ENCODE results near the gene VPS13C.
A peak's percentile ranks its signal among the peaks of the same experiment; 100 is the strongest.
"Not testable (repeated sequence)": the region's sequence is repeated elsewhere in the genome, so short reads cannot be mapped to it uniquely, and the experiment has no call there.

Gene VPS13C

DNA sequence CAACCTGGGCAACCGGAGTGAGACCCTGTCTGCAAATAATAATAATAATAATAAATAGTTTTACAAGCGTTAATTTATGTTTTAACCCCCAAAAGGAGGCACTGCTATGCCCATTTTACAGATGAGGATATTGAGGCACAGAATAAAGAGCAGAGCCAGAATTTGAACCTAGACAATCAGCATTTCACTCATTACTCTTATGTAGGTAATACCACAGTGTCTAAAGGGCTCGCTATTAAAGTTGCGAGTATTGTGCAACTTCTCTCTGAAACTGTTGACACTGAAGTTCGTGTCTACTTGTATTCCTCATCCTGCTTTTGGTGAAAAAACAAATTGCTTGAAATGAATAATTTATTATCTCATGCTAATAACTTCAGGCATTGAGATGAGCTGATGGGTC, 9.3 kb upstream of the VPS13C start:
- no peak for DNase-seq (ENCODE audit: low spot score)

GRCh38 chr15:62068810-62069167, 8.5 kb upstream of the VPS13C start:
- DNase-seq (ENCODE audit: low spot score), result no peak

DNA sequence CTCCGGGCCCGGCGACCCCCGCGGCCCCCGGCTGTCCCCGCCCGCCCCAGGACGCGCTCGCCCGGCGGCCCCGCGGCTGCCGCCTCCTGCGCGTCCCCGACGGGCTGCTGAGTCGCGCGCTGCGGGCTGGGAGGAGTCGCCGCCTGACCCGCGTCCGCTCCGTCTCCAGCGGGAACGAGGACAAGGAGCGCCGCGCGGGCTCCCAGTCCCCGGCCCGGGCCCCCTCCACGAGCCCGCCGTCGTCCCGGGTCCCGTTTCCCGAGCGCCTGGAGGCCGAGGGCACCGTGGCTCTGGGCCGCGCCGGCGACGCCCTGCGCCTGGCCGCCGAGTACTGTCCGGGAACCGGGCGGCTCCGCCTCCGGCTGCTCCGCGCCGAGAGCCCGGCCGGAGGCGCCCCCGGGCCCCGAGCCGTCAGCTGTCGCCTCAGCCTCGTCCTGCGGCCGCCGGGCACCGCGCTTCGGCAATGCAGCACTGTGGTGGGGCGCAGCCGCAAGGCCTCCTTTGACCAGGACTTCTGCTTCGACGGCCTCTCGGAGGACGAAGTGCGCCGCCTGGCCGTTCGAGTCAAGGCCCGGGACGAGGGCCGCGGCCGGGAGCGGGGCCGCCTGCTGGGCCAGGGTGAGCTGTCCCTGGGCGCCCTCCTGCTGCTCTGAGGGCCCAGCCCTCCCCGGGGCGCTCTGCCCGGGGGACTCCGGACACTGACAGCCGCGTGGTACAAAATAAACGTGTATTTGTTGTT, 8.0 kb upstream of the VPS13C start:
- no peak for DNase-seq (ENCODE audit: low spot score)

DNA sequence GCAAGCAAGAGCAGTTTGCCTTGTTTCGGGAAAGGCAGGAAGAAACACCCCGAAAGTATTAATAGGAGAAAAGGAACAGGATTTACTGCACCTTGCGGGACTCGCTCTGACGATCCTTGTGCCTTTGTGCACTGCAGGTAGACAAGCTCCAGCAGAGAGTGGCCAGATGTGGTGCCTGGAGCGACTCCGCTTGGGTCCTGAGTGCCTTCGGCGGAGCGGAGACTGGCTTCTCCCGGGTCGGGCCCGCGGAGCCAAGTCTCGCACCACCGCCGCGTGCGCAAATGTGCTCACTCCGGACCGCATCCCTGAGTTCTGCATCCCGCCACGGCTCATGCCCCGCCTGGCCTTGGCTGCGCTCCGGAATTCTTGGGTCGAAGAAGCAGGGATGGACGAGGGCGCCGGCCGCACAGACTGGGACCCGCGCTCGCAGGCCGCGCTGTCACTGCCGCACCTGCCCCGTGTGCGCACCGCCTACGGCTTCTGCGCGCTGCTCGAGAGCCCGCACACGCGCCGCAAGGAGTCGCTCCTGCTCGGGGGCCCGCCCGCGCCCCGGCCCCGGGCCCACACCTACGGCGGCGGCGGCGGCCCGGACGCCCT, 7.3 kb upstream of the VPS13C start:
- DNase-seq (ENCODE audit: low spot score), result no peak

GRCh38 chr15:62066663-62067447, 6.6 kb upstream of the VPS13C start, which contains the start of gene C2CD4A:
Gene C2CD4A, plus strand, starts transcription at chr15:62066977. Its CDS starts 637 bp downstream, at chr15:62067614.
- no peak for DNase-seq (ENCODE audit: low spot score)

- DNase-seq (ENCODE audit: low spot score), result no peak
Observed at GRCh38 chr15:62063825-62064635, 3.8 kb upstream of the VPS13C start.

GRCh38 chr15:62060896-62061280, 641 bp upstream of the VPS13C start:
- DNase-seq (ENCODE audit: low spot score), result no peak

- DNase-seq (ENCODE audit: low spot score), result peak; percentile 96
Observed at GRCh38 chr15:62059816-62060112, 483 bp downstream of the VPS13C start.

DNA sequence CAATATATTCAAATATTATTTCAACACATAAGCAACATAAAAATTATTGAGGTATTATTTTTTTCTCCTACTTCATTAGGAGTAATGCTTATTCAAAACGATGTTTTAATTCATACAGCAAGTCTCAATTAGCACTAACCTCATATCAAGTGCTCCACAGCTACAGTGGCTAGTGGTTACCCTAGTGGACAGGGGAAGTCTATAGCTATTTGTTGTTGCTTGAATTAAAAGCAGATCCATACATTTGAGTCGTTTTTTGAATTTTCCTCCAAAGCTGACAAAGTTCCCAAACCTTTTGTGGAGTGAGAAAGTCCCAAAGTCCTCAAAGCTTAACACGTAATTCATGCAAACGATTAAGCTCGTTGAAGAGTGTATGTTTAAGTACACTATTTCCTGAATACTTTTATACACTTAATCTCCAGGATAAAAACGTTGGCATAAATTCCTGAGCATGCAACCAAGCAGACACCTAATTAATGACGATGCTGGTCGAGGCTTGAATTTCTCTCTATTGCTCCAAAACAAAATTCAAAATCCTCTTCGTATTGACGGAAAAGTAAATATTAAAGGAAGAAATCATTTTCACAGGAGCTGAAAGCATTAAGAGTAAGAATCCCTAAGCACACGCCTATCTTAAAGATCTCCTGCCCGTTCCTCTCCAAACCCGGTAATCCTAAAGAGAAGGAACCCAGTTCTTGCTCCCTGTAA, 985 bp downstream of the VPS13C start:
- peak; percentile 44 for DNase-seq (ENCODE audit: low spot score)

DNA sequence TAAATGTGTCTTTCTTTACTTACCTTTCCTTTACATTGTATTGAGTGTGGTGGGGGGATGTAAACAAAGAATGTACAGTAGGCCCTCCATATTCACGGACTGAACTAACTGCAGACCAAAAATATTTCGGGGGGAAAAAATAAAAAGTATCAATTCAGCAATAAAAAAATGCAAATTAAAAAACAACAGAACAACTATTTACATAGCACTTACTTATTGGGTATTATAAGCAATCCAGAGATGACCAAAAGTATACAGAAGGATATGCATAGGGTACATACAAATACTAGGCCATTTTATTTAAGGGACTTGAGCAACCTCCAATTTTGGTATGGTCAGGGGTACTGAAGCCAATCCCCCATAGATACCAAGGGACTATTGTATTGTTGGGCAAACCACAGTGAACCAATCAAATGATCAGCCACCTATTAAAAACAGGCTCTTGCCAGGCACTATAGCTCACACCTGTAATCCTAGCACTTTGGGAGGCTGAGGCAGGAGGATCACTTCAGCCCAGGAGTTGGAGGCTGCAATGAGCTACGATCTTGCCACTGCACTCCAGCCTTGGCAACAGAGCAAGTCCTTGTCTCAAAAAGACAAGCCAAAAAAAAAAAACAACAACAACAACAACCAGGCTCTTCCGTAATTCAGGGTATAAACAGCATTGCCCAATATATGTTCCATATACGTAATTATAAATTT, 1.8 kb downstream of the VPS13C start:
- DNase-seq (ENCODE audit: low spot score), result no peak

DNA sequence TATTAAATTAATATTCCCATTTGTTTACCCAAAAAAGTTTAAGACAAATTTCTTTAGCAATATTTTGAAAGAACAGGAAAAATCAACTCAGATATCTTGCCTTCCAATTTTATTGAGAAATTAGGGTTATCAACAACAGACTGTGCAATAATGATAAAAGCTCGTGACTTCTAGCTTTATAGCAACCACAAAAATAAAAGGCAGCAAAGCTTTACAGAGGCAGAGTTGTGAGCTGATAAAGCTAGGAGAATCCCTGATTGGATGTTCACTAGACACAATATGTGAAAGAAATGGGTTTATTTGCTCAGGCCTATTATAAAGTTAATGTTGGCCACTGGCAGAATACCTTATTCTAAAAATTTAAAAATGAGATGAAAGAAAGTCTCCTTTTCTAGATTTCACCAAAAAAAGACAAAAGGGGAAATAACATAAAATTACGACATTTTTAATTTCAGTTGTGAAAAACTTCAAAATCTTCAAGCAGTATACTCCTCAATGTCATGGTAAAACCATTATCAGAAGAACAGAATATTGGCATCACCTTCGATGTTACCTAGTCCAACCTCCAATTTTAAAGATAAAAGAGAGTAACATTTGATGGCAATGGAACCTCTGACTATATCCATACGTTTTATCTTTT, 2.8 kb downstream of the VPS13C start:
- no peak for DNase-seq (ENCODE audit: low spot score)

DNA sequence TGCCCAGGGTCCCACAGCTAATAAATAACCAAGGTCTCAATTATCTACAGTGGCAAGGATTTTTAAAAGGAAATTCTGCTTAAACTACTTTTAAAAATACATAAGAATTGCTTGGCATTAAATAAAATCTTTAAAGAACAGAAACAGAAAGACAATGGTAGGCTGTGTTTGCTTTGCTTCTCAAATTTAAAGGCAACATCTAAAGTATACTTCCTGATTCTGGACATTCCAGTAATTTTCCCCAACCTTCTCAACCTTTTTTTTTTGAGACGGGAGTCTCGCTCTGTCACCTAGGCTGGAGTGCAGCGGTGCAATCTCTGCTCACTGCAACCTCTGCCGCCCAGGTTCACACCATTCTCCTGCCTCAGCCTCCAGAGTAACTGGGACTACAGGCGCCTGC, 5.3 kb downstream of the VPS13C start:
- DNase-seq (ENCODE audit: low spot score), result no peak

DNA sequence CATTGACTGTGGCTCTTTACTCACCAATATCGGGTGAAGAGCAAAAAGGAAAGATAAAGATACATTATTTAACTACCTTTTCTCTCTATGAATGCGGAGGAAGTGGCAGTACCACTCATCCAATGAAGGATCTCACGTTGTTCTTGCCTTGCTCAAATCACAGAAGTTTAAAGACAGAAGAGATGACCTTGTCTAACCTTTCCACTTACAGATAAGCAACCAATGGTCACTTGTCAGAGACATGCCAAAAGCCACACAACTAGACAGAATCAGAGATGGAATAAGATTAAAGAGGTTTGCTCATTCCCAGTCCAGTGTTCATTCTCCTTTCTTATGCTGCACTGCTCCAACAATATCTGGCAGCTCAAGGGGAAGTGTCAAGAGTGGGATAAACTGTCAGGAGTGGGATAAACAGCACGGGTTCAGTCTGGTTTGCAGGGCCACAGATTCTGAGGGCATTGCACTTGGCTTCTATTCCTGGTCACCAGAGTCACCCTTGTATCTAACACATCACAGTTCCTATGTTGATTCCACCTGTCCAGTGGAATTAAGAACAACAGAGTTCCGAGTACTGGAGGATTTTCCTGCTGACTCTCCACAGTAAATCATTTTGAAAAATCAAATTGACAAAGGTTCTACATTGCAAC, 6.7 kb downstream of the VPS13C start:
- no peak for DNase-seq (ENCODE audit: low spot score)

DNA sequence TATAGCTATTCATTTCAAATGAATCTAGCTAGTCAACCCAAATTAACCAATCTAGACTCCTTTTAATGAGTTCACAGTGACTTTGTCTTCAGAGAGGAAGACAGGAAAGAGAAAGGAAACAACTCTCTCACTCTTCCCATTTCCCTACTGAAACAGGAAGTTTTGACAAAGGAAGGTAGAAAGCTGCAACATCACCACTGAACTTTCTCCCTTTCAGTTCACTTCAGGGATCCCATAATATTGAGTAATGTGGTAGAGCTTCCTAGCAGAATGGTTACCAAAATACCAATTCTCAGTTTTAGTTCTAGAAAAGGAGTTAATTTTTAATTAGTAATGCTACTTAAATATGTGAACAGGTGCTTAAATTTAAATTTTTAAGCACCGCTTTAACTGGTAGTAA, 7.5 kb downstream of the VPS13C start:
- no peak for DNase-seq (ENCODE audit: low spot score)

GRCh38 chr15:62051166-62051565, 9.1 kb downstream of the VPS13C start:
- no peak for DNase-seq (ENCODE audit: low spot score)

GRCh38 chr15:62050115-62050514, 10.1 kb downstream of the VPS13C start:
- no peak for DNase-seq (ENCODE audit: low spot score)

DNA sequence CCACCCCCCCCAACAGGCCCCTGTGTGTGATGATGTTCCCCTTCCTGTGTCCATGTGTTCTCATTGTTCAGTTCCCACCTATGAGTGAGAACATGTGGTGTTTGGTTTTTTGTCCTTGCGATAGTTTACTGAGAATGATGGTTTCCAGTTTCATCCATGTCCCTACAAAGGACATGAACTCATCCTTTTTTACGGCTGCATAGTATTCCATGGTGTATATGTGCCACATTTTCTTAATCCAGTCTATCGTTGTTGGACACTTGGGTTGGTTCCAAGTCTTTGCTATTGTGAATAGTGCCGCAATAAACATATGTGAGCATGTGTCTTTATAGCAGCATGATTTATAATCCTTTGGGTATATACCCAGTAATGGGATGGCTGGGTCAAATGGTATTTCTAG, 12.0 kb downstream of the VPS13C start:
- not testable (repeated sequence) for DNase-seq (ENCODE audit: low spot score)

DNA sequence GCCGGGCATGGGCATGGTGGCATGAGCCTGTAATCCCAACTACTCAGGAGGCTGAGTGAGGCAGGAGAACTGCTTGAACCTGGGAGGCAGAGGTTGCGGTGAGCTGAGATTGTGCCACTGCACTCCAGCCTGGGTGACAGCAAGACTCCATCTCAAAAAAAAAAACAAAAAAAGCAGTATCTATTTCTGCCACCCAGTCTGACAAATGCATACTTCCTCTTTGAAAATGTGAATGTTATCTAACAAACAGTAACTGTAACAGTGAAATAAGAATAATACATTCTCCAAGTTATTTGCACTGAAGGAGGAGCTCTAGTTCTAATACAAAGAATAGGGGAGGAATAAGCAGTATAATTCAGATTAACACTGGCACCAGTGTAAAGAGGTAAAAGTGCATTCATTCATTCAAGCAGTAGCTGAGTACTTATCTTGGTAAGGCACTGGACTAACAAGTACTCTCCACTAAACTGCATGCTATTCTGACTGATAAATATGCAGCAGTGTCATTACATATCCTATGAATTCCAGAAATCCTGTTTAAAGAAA, 12.9 kb downstream of the VPS13C start:
- peak; percentile 41 for DNase-seq (ENCODE audit: low spot score)

GRCh38 chr15:62046078-62046743, 14.0 kb downstream of the VPS13C start:
- DNase-seq (ENCODE audit: low spot score), result peak; percentile 26

Measured in NAMALWA (cell line).